Endothelial cell (in vitro differentiated cells): ENCODE measurements around the gene CFC1B. TPM values are rescaled to one million over a fixed set of nuclear protein-coding genes. Genes with fewer than 3 reads are reported as not detected.
"Not testable (repeated sequence)": the region's sequence is repeated elsewhere in the genome, so short reads cannot be mapped to it uniquely, and the experiment has no call there.

Source experiments
- DNase-seq: peaks from one replicate; pipeline ENCODE4 v3.0.0; 2021; ENCODE audit warnings: low spot score
- H3K27ac Mint-ChIP-seq: one replicate; pipeline ENCODE4 v1.8.0; 2021; ENCODE audit warnings: mixed read lengths, inconsistent platforms; ENCODE audit not compliant: unreplicated experiment
- H3K27me3 Mint-ChIP-seq: one replicate; pipeline ENCODE4 v1.8.0; 2021; ENCODE audit warnings: mild to moderate bottlenecking, moderate library complexity, mixed read lengths, inconsistent platforms; ENCODE audit not compliant: unreplicated experiment
- H3K36me3 Mint-ChIP-seq: one replicate; pipeline ENCODE4 v1.8.0; 2021; ENCODE audit warnings: mild to moderate bottlenecking, low read depth, mixed read lengths, inconsistent platforms; ENCODE audit not compliant: unreplicated experiment
- H3K4me1 Mint-ChIP-seq: one replicate; pipeline ENCODE4 v1.8.0; 2021; ENCODE audit warnings: mild to moderate bottlenecking, mixed read lengths, inconsistent platforms; ENCODE audit not compliant: unreplicated experiment
- H3K4me3 Mint-ChIP-seq: one replicate; pipeline ENCODE4 v1.8.0; 2021; ENCODE audit warnings: mild to moderate bottlenecking, mixed read lengths, inconsistent platforms; ENCODE audit not compliant: unreplicated experiment
- H3K9me3 Mint-ChIP-seq: one replicate; pipeline ENCODE4 v1.8.0; 2021; ENCODE audit warnings: mixed read lengths, inconsistent platforms; ENCODE audit not compliant: unreplicated experiment
- total RNA-seq: library from RNA; stranded (reverse); fragmentation: NEBNext Ultra II Directional; extraction: Animal tissue kit (Norgen Biotek cat#: 25700); gene quantifications from one replicate; pipeline ENCODE4 v1.2.1, GENCODE V29; 2021; ENCODE audit not compliant: unreplicated experiment

The CFC1B gene
- total RNA-seq, 1 donor from 2014 or later, result not detected

GRCh38 chr2:130574230-130574629 is 53.2 kb downstream of the CFC1B start:
- not testable (repeated sequence) for H3K27ac Mint-ChIP-seq, H3K4me1 Mint-ChIP-seq, H3K36me3 Mint-ChIP-seq

GRCh38 chr2:130576209-130576784 is 55.3 kb downstream of the CFC1B start:
- H3K36me3 Mint-ChIP-seq, H3K27ac Mint-ChIP-seq, H3K9me3 Mint-ChIP-seq, H3K27me3 Mint-ChIP-seq, H3K4me1 Mint-ChIP-seq, H3K4me3 Mint-ChIP-seq, DNase-seq: not testable (repeated sequence)

More at GRCh38 chr2:130574230-130574629, 53.2 kb downstream of the CFC1B start:
- not testable (repeated sequence) for H3K4me3 Mint-ChIP-seq, H3K9me3 Mint-ChIP-seq, DNase-seq, H3K27me3 Mint-ChIP-seq

- not testable (repeated sequence) for H3K27me3 Mint-ChIP-seq, H3K4me1 Mint-ChIP-seq, H3K36me3 Mint-ChIP-seq, H3K9me3 Mint-ChIP-seq, H3K27ac Mint-ChIP-seq, H3K4me3 Mint-ChIP-seq, DNase-seq
Observed at GRCh38 chr2:130577559-130577958, 56.5 kb downstream of the CFC1B start.

Other genes with a start within 250 kb of the CFC1B start
- 32.8 TPM for gene IMP4, start 178.3 kb upstream of the CFC1B start, total RNA-seq
- 16.3 TPM for gene PTPN18, start 165.2 kb upstream of the CFC1B start, total RNA-seq
- gene POTEI, start 11.9 kb upstream of the CFC1B start, total RNA-seq, result 0.15 TPM
- 1.2 TPM for gene CFC1, start 78.4 kb downstream of the CFC1B start, total RNA-seq
- not detected for gene POTEJ, start 90.2 kb downstream of the CFC1B start, total RNA-seq
- gene GPR148, start 207.8 kb downstream of the CFC1B start, total RNA-seq, result not detected
- 0.18 TPM for gene AMER3, start 234.3 kb downstream of the CFC1B start, total RNA-seq